ENCODE measurements around the gene SNX27. TPM values are rescaled to one million over a fixed set of nuclear protein-coding genes. Genes with fewer than 3 reads are reported as not detected.
A peak's percentile ranks its signal among the peaks of the same experiment; 100 is the strongest.
"Not testable (repeated sequence)": the region's sequence is repeated elsewhere in the genome, so short reads cannot be mapped to it uniquely, and the experiment has no call there.

The SNX27 gene
- total RNA-seq, 4 donors from 2014 or later, result 35.7 to 44.6 (median 41.7) TPM

GRCh38 chr1:151616505-151616849 is 4.6 kb downstream of the SNX27 start:
- Histone ChIP-seq H3K4me3 (no peak overlapping the region), H3K4me1 (peaks cover 0 to 80% (median 18%) of the 10 kb centered on the region in 4 donors), H3K27ac (no peak overlapping the region), H3K27me3 (no peaks in the 10 kb centered on the region), H3K36me3 (no peaks in the 10 kb centered on the region), H3K9me3 (no peaks in the 10 kb centered on the region)
- 89 to 90% methylated on average over 3 of the region's 3 CpGs for WGBS, 2 donors
- TF ChIP-seq CTCF (IDR thresholded peaks at IDR 0.05) (no peak), EP300 (IDR thresholded peaks at IDR 0.05) (no peak), POLR2A (IDR thresholded peaks at IDR 0.05) (no peak)
- DNase-seq (ENCODE audit: low spot score in 2 of 2), result no peak

- Histone ChIP-seq H3K36me3 (no peaks in the 10 kb centered on the region), H3K27ac (no peak overlapping the region), H3K27me3 (no peaks in the 10 kb centered on the region), H3K4me3 (no peak overlapping the region), H3K9me3 (no peaks in the 10 kb centered on the region), H3K4me1 (peaks cover 0 to 88% (median 22%) of the 10 kb centered on the region in 4 donors)
- TF ChIP-seq EP300 (IDR thresholded peaks at IDR 0.05), result no peak
- TF ChIP-seq POLR2A (IDR thresholded peaks at IDR 0.05), result no peak
- no peak for TF ChIP-seq CTCF (IDR thresholded peaks at IDR 0.05)
- no peak for DNase-seq (ENCODE audit: low spot score in 2 of 2)
- 82 to 86% methylated on average over 3 of the region's 3 CpGs for WGBS, 2 donors
Measured at GRCh38 chr1:151618003-151618402, 6.2 kb downstream of the SNX27 start.

GRCh38 chr1:151618470-151618869 is 6.6 kb downstream of the SNX27 start:
- TF ChIP-seq EP300 (IDR thresholded peaks at IDR 0.05) (no peak), CTCF (IDR thresholded peaks at IDR 0.05) (no peak), POLR2A (IDR thresholded peaks at IDR 0.05) (no peak)
- no peak overlapping the region for H3K4me3 ChIP-seq
- H3K27ac ChIP-seq, result no peak overlapping the region
- DNase-seq (ENCODE audit: low spot score in 2 of 2), result no peak
- H3K4me1 ChIP-seq, result peaks cover 0 to 83% (median 17%) of the 10 kb centered on the region in 4 donors
- H3K27me3 ChIP-seq, result no peaks in the 10 kb centered on the region
- H3K36me3 ChIP-seq, result no peaks in the 10 kb centered on the region
- no peaks in the 10 kb centered on the region for H3K9me3 ChIP-seq

GRCh38 chr1:151618996-151619395 is 7.1 kb downstream of the SNX27 start:
- DNase-seq (ENCODE audit: low spot score in 2 of 2); H3K4me3 ChIP-seq; H3K36me3 ChIP-seq; H3K9me3 ChIP-seq; H3K27me3 ChIP-seq: not testable (repeated sequence)
- H3K4me1 ChIP-seq, result peaks cover 0 to 78% (median 16%) of the 10 kb centered on the region in 4 donors
- H3K27ac ChIP-seq, result peak overlapping the region in 2 of 4 donors; percentile 34 to 79
- 76 to 79% methylated on average over 6 of the region's 6 CpGs for WGBS, 2 donors

- peaks cover 0 to 74% (median 16%) of the 10 kb centered on the region in 4 donors for H3K4me1 ChIP-seq
- no peak for TF ChIP-seq CTCF (IDR thresholded peaks at IDR 0.05)
- TF ChIP-seq POLR2A (IDR thresholded peaks at IDR 0.05), result no peak
- no peak for TF ChIP-seq EP300 (IDR thresholded peaks at IDR 0.05)
- H3K4me3 ChIP-seq, result no peak overlapping the region
- H3K27ac ChIP-seq, result peak overlapping the region in 3 of 4 donors; percentile 13 to 79 (median 34)
- 73 to 77% methylated on average over 6 of the region's 6 CpGs for WGBS, 2 donors
- H3K36me3 ChIP-seq, result no peaks in the 10 kb centered on the region
- no peak for DNase-seq (ENCODE audit: low spot score in 2 of 2)
- no peaks in the 10 kb centered on the region for H3K27me3 ChIP-seq
- no peaks in the 10 kb centered on the region for H3K9me3 ChIP-seq
Measured at GRCh38 chr1:151619489-151620093, 7.7 kb downstream of the SNX27 start.

GRCh38 chr1:151620286-151620685 is 8.4 kb downstream of the SNX27 start:
- no peaks in the 10 kb centered on the region for H3K27me3 ChIP-seq
- no peak for TF ChIP-seq POLR2A (IDR thresholded peaks at IDR 0.05)
- TF ChIP-seq EP300 (IDR thresholded peaks at IDR 0.05), result no peak
- TF ChIP-seq CTCF (IDR thresholded peaks at IDR 0.05), result no peak
- no peak for DNase-seq (ENCODE audit: low spot score in 2 of 2)
- 52 to 56% methylated on average over 2 of the region's 2 CpGs for WGBS, 2 donors
- no peak overlapping the region for H3K4me3 ChIP-seq
- H3K4me1 ChIP-seq, result peaks cover 0 to 68% (median 16%) of the 10 kb centered on the region in 4 donors
- H3K36me3 ChIP-seq, result no peaks in the 10 kb centered on the region
- H3K9me3 ChIP-seq, result no peaks in the 10 kb centered on the region
- H3K27ac ChIP-seq, result peak overlapping the region in 3 of 4 donors; percentile 13 to 79 (median 34)
